Gastroesophageal sphincter (tissue), 3 donors: ENCODE results near the gene ZACN.

Source experiments
- CTCF ChIP-seq, 4 experiments: fragments of 200-600 bp in 2 of 4; fragments of 450-650 bp in 2 of 4; sonication (generic) in 1 of 4; IDR thresholded peaks; one replicate each; pipeline ENCODE4 v1.5.1; 2017 to 2019; ENCODE audit warnings: antibody characterized with exemption in 4 of 4, mild to moderate bottlenecking in 2 of 4, moderate library complexity in 2 of 4
- EP300 ChIP-seq: sonication (generic); formaldehyde crosslinking; IDR thresholded peaks from one replicate; pipeline ENCODE4 v1.6.1; 2017; ENCODE audit warnings: antibody characterized with exemption, mild to moderate bottlenecking
- POLR2A ChIP-seq, 2 donors: fragments of 450-650 bp; IDR thresholded peaks; one replicate each; pipeline ENCODE4 v1.6.1; 2017; ENCODE audit warnings: antibody characterized with exemption in 2 of 2, mild to moderate bottlenecking in 2 of 2, moderate library complexity in 1 of 2
- POLR2AphosphoS5 ChIP-seq: sonication (generic); formaldehyde crosslinking; IDR thresholded peaks from one replicate; pipeline ENCODE4 v1.6.1; 2017; ENCODE audit warnings: antibody characterized with exemption

GRCh38 chr17:76092526-76093413 lies 13.8 kb downstream of the ZACN start:
- TF ChIP-seq CTCF (IDR thresholded peaks at IDR 0.05) (no peak), POLR2AphosphoS5 (no peak), POLR2A (IDR thresholded peaks at IDR 0.05) (no peak), EP300 (no peak)
